Measurements from ENCODE around the gene TBCB.

DNA sequence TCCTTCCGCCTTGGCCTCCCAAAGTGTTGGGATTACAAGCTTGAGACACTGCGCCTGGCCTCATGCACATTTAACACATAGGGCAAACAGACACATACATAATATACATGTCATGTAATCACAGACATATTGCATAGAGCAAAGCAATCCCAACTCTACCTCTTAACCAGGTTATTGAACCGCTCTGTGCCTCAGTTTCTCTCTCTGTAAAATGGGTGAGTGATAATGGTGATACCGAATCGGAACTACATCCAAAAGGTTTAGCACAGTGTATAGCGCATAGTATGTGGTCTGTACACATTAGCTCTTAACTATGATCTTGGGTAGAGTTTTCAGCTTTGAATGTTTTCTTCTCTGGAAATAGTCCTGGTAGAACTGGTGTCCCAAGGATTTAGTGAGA lies 29.4 kb downstream of the TBCB start:
- TF ChIP-seq, protein P1, sequence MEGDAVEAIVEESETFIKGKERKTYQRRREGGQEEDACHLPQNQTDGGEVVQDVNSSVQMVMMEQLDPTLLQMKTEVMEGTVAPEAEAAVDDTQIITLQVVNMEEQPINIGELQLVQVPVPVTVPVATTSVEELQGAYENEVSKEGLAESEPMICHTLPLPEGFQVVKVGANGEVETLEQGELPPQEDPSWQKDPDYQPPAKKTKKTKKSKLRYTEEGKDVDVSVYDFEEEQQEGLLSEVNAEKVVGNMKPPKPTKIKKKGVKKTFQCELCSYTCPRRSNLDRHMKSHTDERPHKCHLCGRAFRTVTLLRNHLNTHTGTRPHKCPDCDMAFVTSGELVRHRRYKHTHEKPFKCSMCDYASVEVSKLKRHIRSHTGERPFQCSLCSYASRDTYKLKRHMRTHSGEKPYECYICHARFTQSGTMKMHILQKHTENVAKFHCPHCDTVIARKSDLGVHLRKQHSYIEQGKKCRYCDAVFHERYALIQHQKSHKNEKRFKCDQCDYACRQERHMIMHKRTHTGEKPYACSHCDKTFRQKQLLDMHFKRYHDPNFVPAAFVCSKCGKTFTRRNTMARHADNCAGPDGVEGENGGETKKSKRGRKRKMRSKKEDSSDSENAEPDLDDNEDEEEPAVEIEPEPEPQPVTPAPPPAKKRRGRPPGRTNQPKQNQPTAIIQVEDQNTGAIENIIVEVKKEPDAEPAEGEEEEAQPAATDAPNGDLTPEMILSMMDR (conservative IDR thresholded peaks at IDR 0.05 in 1 of 2, IDR thresholded peaks at IDR 0.05 in 1 of 2; ENCODE audit: extremely low read depth in 1 of 2, insufficient read depth in 1 of 2, low read depth in 1 of 2, low read length in 2 of 2) = no peak
- no peak for TF ChIP-seq EZH2 (IDR thresholded peaks at IDR 0.05; ENCODE audit: borderline replicate concordance, low read length)
